Pulmonary artery endothelial cell (primary cell): ENCODE data around the gene ZBTB46. TPM values are rescaled to one million over a fixed set of nuclear protein-coding genes. Genes with fewer than 3 reads are reported as not detected.
A peak's percentile ranks its signal among the peaks of the same experiment; 100 is the strongest.
"Not testable (repeated sequence)": the region's sequence is repeated elsewhere in the genome, so short reads cannot be mapped to it uniquely, and the experiment has no call there.

Experiments
- DNase-seq: peaks from one replicate; pipeline ENCODE4 v3.0.0-alpha.2; 2011; ENCODE audit warnings: low read depth, low spot score
- total RNA-seq: library from RNA; depleted of rRNA; stranded (reverse); fragments of >200 nt; gene quantifications from 2 replicates; pipeline ENCODE4 v1.2.3, GENCODE V29; 2014

The ZBTB46 gene, protein sequence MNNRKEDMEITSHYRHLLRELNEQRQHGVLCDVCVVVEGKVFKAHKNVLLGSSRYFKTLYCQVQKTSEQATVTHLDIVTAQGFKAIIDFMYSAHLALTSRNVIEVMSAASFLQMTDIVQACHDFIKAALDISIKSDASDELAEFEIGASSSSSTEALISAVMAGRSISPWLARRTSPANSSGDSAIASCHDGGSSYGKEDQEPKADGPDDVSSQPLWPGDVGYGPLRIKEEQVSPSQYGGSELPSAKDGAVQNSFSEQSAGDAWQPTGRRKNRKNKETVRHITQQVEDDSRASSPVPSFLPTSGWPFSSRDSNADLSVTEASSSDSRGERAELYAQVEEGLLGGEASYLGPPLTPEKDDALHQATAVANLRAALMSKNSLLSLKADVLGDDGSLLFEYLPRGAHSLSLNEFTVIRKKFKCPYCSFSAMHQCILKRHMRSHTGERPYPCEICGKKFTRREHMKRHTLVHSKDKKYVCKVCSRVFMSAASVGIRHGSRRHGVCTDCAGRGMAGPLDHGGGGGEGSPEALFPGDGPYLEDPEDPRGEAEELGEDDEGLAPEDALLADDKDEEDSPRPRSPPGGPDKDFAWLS
- 7.2 and 13.0 TPM in 2 replicates for total RNA-seq

GRCh38 chr20:63830841-63831588 is at the start of gene ZBTB46:
Gene ZBTB46 (minus strand): TSS chr20:63831264. CDS start chr20:63790757, 40,507 bp downstream.
- no peak for DNase-seq

GRCh38 chr20:63878899-63879663 is 48.0 kb upstream of the ZBTB46 start:
- no peak for DNase-seq

DNA sequence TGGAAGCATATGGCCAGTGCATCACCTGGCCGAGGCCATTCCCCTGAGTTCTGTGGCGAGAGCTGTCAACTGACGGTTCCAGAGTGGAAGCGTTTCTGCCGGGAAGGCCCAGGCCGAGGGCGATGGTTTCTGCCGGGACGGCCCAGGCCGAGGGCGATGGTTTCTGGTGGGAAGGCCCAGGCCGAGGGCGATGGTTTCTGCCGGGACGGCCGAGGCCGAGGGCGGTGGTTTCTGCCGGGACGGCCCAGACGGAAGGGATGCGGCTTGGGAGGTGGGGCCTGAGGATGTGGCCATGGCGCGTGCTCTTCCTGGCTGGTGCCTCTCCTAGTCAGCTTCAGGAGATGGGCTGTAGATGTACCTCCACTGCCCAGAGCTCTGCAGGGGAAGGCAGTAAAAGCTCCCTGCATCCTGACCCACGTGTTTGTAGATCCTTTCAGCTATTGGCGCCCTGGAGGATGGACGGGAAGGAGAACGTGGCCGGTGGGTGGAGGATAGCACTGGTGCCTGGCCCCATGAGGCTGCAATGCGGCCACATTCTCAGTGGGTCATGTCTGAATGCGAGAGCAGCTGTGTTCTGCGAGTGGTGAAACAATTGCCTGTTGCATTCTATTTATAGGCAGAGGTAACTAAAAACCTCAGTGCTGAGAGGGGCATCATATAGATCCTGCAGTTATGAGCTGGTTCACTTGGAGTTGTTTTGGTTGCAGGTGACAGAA is 46.8 kb upstream of the ZBTB46 start:
- no peak for DNase-seq

DNA sequence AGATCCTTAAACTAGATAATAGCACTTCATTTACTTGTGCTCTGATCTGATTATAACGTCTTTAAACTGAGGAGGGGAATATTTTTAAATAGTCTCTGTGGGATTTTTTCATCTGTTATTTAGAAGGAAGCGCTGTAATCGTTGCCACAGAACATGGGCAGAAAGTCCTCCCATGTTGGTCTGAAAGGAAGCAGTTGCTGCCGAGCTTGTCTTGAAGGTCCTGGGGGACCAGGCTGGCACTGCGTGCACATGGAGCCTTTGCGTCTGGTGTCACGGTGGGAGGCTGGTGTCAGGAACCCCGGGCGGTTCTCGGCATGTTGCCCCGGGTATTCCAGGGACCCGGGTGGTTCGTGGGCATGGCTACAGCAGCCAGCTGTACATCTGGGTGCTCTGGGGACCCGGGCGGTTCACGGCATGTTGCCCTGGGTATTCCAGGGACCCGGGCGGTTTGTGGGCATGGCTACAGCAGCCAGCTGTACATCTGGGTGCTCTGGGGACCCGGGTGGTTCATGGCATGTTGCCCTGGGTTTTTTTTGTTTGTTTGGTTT is 45.5 kb upstream of the ZBTB46 start:
- no peak for DNase-seq

DNA sequence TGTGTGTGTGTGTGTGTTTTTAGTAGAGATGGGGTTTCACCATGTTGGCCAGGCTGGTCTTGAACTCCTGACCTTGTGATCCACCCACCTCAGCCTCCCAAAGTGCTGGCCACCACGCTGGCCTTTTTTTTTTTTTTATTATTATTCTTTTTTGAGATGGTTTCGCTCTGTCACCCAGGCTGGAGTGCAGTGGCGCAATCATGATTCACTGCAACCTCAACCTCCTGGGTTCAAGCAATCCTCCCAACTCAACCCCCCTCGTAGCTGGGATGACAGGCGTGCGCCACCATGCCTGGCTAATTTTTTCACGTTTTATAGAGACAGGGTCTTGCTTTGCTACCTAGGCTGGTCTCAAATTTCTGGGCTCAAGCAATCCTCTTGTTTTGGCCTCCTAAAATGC is 43.2 kb upstream of the ZBTB46 start:
- not testable (repeated sequence) for DNase-seq

- DNase-seq: peak; percentile 87
Measured at GRCh38 chr20:63873477-63873971, 42.5 kb upstream of the ZBTB46 start.

- DNase-seq: no peak
Measured at GRCh38 chr20:63868264-63868663, 37.2 kb upstream of the ZBTB46 start.

DNA sequence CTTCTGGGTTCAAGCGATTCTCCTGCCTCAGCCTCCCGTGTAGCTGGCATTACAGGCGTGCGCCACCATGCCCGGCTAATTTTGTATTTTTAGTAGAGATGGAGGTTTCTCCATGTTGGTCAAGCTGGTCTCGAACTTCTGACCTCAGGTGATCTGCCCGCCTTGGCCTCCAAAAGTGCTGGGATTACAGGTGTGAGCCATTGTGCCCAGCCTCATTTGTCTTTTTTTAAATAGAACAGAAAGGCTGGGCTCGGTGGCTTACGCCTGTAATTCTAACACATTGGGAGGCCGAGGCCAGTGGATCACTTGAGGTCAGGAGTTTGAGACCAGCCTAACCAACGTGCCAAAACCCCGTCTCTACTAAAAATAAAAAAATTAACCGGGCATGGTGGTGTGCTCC is 36.0 kb upstream of the ZBTB46 start:
- DNase-seq: not testable (repeated sequence)

- peak; percentile 96 for DNase-seq
Measured at GRCh38 chr20:63864978-63865640, 34.0 kb upstream of the ZBTB46 start, which contains the start of gene TPD52L2. Gene TPD52L2 (plus strand): TSS chr20:63865270. CDS start chr20:63865366, 96 bp downstream.

GRCh38 chr20:63864545-63864977 is 33.5 kb upstream of the ZBTB46 start:
- no peak for DNase-seq

DNA sequence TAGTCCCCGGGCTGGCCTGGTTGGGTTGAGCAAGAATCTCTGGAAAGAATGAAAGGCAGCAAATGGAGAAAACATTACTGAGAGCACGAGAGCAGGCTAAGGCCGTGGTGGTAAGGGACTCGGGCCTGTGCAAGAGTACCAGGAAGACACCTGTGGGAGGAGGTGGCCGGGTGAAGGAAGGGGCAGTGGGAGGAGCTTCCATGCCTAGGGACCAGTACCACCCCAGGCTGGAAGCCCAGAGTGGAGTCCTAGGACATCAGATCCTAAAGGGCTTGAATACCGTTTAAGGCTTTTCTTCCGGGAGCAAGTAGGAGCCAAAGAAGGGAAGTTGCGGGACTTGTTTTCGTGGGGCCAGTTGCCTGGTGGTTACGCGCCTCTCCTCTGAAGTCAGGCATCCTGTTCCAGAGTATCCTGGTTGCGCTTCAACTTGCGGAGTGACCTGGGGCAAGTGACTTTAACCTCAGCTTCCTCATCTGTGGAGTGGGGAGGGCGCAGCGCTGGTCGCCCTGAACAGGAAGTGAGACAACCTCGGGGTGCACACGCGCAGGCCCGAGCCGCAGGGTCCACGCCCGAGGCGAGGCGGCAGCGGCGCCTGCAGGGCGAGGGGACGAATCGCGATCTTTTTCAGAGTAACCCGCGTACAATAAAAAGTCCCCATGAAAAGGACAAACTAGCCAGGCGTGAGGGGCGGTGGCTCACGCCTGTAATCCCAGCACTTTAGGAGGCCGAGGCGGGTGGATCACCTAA is 32.9 kb upstream of the ZBTB46 start:
- DNase-seq: peak; percentile 45

- DNase-seq: no peak
Measured at GRCh38 chr20:63863021-63863797, 32.1 kb upstream of the ZBTB46 start.

GRCh38 chr20:63861981-63862901 is 31.2 kb upstream of the ZBTB46 start:
- no peak for DNase-seq

DNA sequence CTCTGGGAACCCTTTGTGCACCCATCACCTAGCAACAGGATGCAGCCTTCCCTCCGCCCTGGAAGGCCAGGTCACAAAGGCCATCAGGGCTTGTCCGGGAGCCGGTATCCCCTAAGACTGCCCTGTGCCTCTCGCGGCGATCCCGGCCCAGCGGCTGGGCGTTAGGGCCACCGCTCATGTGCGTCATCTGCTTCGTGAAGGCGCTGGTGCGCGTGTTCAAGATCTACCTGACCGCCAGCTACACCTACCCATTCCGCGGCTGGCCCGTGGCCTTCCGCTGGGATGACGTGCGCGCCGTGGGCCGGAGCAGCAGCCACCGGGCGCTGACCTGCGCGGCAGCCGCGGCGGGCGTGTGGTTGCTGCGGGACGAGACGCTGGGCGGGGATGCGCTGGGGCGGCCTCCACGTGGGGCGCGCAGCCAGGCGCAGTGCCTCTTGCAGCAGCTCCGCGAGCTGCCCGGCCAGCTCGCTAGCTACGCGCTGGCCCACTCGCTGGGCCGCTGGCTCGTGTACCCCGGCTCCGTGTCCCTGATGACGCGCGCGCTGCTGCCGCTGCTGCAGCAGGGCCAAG is 30.4 kb upstream of the ZBTB46 start, which contains the start of gene ABHD16B:
Gene ABHD16B, plus strand, starts transcription at position 134 of the 570 bp plus-strand sequence. Its CDS starts 43 bp downstream, at position 177.
- DNase-seq: no peak

DNA sequence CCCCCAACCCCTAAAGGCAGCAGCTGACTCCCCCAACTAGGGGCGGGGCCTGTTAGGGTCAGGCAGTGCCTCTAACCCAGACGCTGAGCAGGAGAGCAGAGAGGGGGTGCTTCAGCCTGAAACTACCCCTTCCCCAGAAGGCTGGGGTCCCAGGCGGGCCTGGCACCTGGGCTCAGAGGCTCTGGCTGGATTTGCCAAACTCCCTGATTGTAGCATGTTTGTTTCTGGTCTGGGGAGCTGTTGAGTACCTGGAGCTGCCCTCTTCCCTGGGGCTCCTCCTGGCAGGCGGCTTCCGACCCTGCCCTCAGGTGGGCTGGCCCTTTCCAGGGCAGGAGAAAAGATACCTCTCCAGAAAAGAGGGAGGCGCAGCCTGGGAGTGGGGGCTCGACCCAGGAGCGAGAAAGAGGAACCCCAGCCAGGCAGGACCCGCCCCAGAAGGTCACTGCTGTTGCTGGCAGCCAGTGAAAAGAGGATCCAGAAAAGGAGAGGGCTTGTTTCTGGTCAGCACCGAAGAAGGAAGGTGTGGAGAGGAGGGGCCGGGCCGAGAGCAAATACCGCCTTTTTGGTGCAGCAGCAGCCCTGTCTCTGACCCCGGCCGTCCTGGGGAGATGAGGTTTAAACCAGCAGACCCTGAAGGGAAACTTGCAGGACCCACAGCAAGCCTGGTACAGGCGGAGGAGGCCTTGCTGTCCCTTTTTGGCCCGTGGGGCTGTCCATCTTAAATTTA is 29.4 kb upstream of the ZBTB46 start:
- DNase-seq: no peak
